ENCODE data around the gene WIPF1. TPM values are rescaled to one million over a fixed set of nuclear protein-coding genes. Genes with fewer than 3 reads are reported as not detected.

Gene WIPF1
- total RNA-seq, 1 donor from 2014 or later = 20.6 TPM

DNA sequence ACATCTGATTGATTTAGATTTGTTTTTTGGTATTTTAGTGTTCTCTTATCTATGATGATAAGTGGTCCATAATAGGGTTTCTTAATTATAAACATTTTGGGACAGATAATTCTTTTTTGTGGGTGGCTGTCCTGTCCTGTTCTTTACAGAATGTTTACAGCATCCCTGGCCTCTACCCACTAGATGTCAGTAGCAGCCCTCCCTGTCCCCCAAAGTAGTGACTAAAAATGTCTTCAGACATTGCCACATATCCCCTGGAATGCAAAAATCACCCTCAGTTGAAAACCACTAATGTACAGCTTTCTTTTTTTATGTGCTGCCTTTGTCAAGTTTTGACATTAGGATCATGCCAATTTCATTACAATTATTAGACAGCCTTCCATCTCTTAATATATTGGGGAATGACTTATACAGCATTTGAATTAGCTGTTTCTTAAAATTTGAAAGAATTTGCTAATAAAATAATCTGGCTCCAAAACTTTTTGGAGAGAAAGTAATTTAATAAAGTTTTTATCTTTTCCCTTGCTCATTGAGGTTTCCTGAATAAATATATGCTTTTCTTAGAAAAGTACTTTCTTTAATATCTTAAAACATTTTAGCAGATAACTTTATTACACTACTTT lies 19.5 kb downstream of the WIPF1 start:
- H3K27ac Mint-ChIP-seq = no peak overlapping the region
- H3K4me1 Mint-ChIP-seq = peaks cover 4% of the 10 kb centered on the region
- H3K4me3 Mint-ChIP-seq = no peak overlapping the region

DNA sequence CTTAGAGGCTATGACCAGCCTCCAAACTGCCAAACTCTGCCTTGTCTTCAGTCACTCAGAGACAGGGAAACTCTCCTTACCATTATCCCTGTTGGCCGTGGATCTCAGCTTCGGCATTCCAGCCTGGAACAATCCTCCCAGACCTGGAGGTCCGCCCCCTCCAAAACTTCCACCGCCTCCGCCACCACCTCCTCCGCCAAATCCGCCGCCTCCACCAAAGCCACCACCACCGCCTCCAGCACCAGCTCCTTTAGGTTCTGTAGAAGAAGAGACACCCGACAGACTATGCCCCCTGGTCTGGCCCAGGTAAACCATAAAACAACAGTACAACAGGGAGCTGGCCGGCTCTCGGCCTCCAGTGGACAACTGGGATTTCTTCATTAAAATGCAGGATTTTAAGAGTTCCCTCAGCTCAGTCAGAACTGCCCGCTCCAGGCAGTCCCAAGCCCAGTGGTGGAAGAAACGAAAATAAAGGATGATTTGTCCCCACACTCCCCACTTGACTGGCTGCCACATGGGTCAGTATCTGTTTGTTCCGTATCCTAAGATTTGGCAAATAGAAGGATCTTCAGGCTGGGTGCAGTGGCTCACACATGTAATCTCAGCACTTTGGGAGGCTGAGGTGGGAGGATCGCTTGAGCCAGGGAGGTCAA lies 22.4 kb downstream of the WIPF1 start:
- Mint-ChIP-seq H3K27me3 (ENCODE audit: low read depth) (no peaks in the 10 kb centered on the region), H3K4me3 (no peak overlapping the region), H3K27ac (no peak overlapping the region), H3K4me1 (no peaks in the 10 kb centered on the region), H3K36me3 (peaks cover 21% of the 10 kb centered on the region), H3K9me3 (no peaks in the 10 kb centered on the region)
- TF ChIP-seq, protein P1, sequence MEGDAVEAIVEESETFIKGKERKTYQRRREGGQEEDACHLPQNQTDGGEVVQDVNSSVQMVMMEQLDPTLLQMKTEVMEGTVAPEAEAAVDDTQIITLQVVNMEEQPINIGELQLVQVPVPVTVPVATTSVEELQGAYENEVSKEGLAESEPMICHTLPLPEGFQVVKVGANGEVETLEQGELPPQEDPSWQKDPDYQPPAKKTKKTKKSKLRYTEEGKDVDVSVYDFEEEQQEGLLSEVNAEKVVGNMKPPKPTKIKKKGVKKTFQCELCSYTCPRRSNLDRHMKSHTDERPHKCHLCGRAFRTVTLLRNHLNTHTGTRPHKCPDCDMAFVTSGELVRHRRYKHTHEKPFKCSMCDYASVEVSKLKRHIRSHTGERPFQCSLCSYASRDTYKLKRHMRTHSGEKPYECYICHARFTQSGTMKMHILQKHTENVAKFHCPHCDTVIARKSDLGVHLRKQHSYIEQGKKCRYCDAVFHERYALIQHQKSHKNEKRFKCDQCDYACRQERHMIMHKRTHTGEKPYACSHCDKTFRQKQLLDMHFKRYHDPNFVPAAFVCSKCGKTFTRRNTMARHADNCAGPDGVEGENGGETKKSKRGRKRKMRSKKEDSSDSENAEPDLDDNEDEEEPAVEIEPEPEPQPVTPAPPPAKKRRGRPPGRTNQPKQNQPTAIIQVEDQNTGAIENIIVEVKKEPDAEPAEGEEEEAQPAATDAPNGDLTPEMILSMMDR (IDR thresholded peaks at IDR 0.05; ENCODE audit: unreplicated experiment) = no peak
- DNase-seq (ENCODE audit: low spot score in 2 of 2, unreplicated experiment in 2 of 2) = no peak

More for the DNA sequence above, 19.5 kb downstream of the WIPF1 start:
- TF ChIP-seq, protein P1 (IDR thresholded peaks at IDR 0.05; ENCODE audit: unreplicated experiment) = no peak
- Mint-ChIP-seq H3K9me3 (no peaks in the 10 kb centered on the region), H3K36me3 (peaks cover 20% of the 10 kb centered on the region), H3K27me3 (ENCODE audit: low read depth) (no peaks in the 10 kb centered on the region)
- no peak for DNase-seq (ENCODE audit: low spot score in 2 of 2, unreplicated experiment in 2 of 2)

DNA sequence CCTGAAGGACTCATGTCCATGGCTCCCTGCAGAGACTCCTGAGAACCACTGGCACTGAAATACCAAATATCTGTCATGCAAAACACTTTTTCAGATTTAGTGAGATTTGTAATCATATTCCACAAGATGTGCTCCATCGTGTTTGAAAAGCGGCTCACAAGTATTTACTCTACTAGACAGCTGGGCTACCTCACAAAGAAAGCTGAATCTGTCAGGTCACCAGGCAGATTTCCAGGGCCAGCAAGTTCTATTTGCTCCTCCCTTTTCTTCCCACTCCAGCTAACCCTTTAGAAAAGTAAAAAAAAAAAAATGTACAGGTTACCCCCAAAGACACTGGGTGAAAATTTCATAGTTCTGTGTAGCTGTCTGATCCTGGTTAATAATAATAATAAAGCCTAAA lies 22.9 kb downstream of the WIPF1 start:
- no peaks in the 10 kb centered on the region for H3K4me1 Mint-ChIP-seq
- H3K36me3 Mint-ChIP-seq = peaks cover 19% of the 10 kb centered on the region
- H3K27me3 Mint-ChIP-seq (ENCODE audit: low read depth) = no peaks in the 10 kb centered on the region
- H3K9me3 Mint-ChIP-seq = no peaks in the 10 kb centered on the region
- H3K4me3 Mint-ChIP-seq = no peak overlapping the region
- TF ChIP-seq, protein P1 (IDR thresholded peaks at IDR 0.05; ENCODE audit: unreplicated experiment) = no peak
- DNase-seq (ENCODE audit: low spot score in 2 of 2, unreplicated experiment in 2 of 2) = no peak
- H3K27ac Mint-ChIP-seq = no peak overlapping the region

DNA sequence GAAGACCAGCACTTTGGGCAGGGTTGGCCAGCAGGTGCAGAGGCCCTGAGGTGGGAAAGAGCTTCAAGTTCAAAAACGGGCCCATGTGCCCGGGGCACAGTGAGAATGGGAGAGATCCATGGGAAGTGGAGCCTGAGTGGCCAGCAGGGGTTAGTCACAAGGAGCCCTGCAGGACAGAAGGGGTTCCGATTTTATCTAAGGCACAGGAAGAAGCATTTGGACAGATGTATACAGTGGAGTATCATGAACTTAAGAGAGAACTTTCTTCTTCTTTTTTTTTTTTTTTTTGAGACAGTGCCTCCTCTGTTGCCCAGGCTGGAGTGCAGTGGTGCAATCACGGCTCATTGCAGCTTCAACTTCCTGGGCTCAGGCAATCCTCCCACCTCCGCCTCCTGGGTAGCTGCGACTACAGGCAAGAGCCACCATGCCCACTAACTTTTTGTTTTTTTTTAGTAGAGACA lies 24.0 kb downstream of the WIPF1 start:
- no peak for DNase-seq (ENCODE audit: low spot score in 2 of 2, unreplicated experiment in 2 of 2)
- Mint-ChIP-seq H3K27me3 (ENCODE audit: low read depth) (no peaks in the 10 kb centered on the region), H3K27ac (no peak overlapping the region), H3K36me3 (peaks cover 19% of the 10 kb centered on the region), H3K4me1 (no peaks in the 10 kb centered on the region), H3K4me3 (no peak overlapping the region), H3K9me3 (no peaks in the 10 kb centered on the region)
- TF ChIP-seq, protein P1 (IDR thresholded peaks at IDR 0.05; ENCODE audit: unreplicated experiment) = no peak

DNA sequence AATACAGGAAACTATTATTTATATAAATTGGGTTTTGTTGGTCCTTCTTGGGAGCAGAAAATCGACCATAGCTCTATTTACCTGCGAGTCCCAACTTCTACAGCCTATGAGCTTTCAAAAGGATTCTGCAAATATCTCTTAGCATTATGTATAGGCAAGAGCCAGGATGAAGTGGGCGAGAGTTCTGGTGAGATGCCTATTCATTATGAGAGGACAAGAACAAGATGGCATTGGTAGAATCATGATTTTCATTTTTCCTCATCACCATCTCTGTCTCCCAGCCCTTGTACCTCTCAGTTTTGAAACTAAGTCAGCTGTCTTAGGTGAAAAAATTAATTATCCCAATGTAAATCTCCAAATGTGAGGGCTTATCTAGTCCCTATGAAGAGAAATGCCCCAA lies 25.0 kb downstream of the WIPF1 start:
- Mint-ChIP-seq H3K27me3 (ENCODE audit: low read depth) (no peaks in the 10 kb centered on the region), H3K4me1 (no peaks in the 10 kb centered on the region), H3K36me3 (peaks cover 19% of the 10 kb centered on the region), H3K9me3 (no peaks in the 10 kb centered on the region), H3K4me3 (no peak overlapping the region), H3K27ac (no peak overlapping the region)
- TF ChIP-seq, protein P1 (IDR thresholded peaks at IDR 0.05; ENCODE audit: unreplicated experiment) = no peak
- DNase-seq (ENCODE audit: low spot score in 2 of 2, unreplicated experiment in 2 of 2) = no peak

Measured in mesothelial cell of epicardium (in vitro differentiated cells).